Hematopoietic multipotent progenitor cell treated with erythropoietin and hydrocortisone succinate and interleukin-3 and kit ligand, for 4 days (in vitro differentiated cells): ENCODE measurements around the gene MZB1.
"Not testable (repeated sequence)": the region's sequence is repeated elsewhere in the genome, so short reads cannot be mapped to it uniquely, and the experiment has no call there.

ENCODE experiments used
- DNase-seq: peaks from one replicate; pipeline ENCODE4 v3.0.0-alpha.2; 2015

The MZB1 gene

DNA sequence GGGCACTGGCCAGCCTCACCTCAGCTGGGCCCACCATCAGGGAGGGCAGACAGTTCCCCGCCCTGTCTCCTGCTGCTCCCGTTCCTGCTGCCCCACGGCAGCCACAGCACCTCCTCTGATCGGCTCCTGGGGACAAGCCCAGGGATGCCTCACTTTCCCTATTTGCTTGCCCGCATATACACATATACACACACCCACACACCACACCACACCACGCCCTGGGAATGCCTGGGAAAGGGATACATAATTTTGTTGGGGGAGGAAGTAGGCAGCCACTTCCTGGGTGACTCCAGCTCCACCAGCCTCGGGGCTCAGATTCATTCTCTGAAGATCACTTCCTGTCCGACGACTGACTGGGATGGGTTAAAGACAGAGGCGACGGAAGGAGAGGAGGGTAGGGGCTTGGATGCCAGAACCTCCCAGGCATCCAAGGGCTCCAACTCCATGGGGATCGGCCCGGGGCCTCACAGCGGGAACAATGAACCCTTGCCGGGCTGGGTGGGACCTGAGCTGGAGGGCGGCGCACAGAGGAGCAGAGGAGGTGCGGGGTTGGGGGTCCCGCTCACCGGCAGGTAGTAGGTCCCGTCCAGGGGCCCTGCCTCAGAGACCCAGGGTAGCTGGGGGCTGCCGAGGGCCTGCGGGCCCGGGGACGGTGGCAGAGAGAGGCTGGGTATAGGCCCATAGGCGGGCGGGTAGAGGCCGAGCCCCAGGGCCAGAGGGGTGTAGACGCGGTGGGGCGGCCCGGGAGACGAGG is 2.0 kb upstream of the MZB1 start:
- DNase-seq = no peak

DNA sequence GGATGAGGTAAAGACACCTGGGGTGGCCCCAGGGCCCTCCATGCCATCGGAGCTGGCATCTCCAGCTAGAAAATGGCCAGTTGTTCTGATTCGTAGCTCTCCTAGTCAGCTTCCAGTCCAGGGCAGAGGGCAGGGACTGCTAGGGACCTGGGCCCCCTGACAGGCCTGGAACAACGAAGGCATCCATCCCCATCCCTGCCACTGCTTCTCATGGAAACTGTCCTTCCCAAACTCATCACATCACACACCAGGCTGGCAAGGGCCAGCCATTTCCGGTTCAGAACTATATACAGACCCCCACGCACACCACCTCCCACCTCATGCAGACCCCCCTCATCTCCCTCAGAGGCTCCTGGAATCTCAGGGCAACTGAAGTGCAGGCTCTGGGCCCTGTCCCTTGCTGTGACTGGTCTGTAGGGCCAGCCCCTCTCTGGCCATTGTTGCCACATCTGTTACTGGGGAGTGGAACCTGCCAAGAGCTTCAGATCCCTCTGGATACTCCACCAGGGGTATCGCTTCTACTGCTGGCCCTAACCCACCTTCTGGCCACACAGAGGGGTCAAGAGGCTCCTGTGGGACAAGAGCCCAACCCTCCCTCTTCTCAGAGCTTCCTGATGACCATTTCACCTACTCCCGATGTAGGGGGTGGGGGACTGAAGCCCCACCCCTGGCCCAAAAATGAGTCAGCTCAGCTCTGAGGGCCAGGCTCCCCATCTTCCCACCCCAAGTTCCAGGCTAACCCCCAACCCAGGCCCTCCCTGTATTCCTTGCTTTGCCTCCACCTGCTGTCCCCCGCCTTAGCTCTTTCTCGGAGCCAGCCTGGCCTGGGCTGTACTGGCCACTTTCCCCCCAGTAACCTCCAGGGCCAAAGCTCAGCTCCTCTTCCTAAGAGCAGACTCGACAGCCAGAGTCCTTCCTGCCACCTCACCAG is 1.2 kb upstream of the MZB1 start:
- DNase-seq = no peak

DNA sequence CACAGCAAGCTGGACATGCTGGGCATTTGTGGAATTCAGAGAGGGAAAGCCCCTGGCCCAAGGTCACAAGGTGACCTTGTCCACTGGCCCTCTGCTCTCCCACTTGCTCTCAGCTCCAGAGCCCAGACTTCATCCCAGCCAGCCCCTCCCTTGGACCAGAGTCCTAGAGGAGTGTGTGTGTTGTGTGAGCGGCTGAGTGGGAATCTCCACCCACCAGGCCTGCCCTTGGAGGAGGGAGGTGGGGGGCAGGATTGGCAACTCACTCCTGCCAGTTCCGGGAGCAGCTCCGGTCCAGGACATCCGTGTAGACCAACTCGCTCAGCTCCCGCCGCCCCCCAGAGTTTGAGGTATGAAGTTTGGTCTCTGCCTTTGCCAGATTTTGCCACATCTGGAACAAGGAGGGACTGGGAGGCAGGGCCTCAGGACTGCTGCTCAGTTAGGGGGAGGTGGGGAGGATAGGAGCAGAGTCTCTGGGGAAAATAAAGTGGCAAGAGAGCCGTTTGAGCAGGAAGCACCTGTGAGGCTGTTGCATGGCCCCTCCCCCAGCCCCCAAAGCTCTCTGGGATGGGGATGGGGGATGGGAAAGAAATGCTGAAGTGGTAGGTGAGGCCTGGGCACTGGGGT is 1.4 kb downstream of the MZB1 start:
- peak; percentile 80 for DNase-seq

DNA sequence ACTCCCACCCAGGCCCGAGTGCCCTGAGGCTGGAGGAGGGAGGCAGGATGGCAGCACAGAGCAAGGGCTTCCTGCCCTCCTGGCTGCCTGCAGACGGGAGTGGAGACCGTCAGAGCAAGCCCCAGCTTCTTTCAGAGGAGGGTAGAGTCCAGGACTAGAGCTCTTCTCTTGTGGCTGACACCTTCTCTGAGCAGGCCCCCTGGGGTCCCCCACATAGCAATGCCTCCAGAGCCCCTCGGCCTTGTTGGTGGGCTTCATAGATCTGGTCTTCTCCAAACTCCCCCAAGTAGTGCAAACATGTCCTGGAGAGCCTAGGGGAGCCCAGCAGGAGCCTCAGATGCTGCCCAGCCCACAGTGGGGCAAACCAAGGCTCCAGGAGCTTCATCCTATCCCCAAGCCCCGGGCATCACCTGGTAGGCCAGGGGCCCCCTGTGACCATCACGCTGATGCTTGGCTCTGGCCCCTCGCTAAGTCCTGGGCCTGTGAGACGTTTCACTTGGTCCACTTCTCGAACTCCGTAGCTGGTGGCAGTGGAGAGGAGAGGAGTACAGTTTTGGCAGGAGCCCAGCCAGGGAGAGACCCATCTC is 2.0 kb downstream of the MZB1 start:
- DNase-seq = no peak

DNA sequence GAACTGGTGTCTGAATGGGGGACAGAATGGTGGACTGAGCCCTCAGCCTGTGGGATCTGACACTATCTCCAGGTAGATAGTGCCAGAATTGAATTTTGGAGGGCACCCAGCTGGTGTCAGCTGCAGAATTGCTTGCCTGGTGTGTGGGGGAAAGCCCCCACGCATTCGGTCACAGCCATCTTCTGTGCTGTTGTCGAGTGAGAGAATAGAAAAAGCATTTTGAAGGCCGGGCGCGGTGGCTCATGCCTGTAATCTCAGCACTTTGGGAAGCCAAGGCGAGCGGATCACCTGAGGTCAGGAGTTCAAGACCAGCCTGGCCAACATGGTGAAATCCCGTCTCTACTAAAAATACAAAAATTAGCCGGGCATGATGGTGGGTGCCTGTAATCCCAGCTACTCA is 2.8 kb downstream of the MZB1 start:
- not testable (repeated sequence) for DNase-seq

DNA sequence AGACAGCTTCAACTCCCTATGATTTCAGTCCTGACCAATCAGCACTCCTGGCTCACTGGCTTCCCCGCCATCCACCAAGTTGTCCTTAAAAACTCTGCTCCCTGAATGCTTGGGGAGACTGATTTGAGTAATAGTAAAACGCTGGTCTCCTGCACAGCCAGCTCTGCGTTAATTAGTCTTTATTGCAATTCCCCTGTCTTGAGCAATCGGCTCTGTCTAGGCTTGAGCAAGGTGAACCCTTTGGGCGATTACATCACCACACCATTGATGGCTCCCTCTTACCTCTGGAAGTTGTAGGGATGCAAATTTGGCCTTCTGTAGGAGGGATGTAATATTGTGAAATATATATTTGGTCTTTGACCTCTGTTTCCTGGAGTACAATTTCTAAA is 3.7 kb downstream of the MZB1 start:
- peak; percentile 49 for DNase-seq

DNA sequence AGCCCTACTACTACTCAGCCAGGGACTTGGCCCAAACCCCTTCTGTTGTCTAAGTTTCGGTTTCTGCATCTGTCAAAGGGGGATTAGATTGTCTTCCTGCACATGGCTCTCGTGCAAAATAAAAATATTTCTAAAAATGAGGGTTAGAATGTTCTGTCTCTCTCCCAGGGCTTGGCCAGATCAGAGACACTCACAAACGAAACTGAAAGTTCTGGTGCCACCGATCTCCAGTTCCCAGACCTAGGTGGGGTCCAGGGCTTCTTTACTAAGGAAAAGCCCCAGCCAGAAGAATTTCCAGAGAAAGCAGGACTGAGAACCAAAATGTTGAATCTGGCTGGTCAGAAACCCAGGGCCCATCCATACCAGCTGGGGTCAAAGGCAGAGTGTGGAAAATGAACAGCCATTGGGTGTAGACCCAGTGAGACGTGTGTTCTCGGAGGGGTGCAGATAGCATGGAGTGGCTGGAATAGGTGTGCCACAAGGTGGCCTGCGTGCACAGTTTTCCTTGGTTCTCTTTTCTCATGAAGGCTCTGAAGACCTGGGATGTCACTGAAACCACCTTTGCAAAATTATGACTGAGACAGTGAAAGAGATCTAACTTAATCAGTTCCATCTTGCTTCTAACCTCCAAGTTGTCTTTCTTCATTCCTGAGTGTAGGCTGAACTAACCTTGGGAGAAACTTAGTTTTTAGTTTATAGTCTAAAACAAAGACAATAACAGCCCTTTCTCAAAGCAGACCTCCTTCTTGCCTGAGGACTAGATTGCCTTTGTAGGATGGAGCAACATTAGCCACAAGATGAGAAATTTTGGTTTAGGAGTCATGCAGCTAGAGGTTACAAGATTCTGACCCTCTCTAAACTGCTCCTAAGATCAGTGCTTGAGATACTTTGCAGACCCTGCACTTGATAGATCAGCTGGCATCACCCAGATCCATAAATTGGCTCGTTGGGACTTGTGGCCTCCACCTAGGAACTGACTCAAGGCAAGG is 4.4 kb downstream of the MZB1 start:
- DNase-seq = peak; percentile 56

DNA sequence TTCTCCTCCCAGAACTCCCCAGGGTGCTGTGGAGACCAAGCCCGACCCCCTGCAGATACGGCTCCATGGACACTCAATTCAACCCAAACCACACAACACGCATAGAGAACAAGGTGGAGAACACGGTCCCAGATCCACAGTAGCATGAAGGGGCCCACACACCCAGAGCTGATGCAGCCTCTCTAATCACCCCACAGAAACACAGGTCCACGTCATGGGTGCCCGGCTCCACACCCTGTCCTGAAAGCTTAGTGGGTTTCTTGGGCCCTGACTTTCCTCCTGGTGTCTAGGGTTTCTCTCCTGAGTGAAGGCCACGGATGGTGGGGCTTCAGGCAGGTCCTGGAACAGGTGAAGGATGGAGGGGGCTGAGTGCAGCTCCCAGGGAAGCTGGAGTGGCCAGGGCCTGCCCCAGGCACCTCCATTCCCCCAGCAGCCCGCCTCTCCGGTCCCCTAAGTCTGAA is 5.1 kb downstream of the MZB1 start:
- DNase-seq = no peak

DNA sequence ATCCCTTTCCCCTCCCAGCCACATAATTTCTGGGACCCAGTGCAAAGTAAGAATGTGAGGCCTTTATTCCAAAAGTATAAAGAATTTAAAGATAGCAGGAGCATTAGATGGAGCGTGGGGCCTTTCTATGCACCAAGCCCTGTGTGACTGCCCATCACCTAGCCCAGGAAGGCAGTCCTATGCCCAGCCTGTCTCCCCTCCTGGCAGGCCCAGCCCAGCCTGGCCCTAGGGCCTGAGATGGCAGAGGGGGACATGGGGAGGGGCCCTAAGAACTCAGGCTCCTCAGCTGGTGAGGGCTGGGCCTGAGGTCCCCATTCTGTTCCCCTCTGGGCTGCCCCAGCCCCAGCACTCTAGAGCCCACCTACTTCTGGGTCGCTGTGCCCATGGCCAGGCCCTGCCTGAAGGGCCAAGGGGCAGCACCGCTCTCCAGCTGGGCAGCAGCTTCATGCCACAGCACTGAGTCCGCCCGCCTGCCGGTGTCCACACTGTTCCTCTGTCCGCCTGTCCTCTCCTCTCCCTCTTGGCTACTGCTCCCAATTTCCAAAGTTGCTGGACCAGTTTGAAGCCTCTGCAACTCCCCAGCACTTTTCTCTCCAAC is 5.6 kb downstream of the MZB1 start:
- DNase-seq = no peak

DNA sequence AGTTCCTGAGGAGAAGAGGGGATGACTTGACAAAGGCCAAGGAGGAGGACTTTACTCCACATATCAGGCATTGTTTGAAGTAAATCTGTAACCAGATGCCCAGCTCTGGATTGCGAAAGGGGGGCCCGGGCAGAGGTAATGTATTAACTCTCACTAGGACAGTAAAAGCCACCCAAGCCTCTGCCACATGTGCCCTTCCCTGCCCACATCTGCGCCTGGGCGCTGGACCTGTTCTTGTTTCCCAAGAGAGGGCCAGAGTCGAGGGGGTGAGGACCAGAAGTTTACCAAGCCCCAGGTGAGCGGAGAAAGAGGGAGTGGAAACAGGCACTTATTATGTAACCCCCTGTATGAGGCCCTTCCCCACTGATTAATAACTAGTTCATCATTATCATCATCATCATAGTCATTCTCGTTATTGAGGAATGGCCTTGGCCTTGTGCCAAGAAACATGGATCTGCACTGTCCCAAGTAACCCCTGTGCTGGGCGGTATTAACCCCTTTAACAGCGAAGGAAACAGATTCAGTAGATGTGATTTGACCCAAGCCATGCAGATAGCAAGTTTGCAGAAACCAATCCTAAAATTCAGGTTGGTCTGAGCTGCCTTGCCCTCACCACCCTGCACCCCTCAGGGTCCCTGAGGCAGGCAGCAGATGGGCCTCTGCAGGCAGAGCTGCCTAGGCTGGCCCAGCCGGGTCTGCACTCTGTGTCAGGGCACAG is 6.3 kb downstream of the MZB1 start, which contains the start of gene SLC23A1:
Gene SLC23A1 (minus strand): TSS at position 23 of the 718 bp plus-strand sequence. CDS start 44 bp downstream, outside the sequence.
- peak; percentile 50 for DNase-seq

DNA sequence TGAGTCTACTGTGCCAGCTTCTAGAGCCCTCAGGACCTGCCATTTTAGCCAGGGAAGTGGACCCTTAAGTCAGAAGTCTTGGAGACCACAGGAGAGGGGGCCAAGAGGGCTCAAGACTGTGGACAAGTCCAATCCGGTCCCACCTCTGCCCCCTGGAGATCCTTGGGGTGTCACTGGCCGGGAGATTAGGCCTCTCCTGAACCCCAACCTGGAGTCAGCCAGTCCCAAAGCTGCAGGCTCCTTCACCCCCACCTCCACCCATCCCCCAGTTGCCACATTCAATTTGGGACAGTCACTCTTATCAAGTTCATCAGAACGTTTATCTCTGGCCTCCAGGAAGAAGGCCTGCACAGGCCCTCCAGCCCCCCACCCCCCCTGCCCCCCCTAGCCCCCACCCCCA is 6.9 kb downstream of the MZB1 start:
- DNase-seq = no peak

DNA sequence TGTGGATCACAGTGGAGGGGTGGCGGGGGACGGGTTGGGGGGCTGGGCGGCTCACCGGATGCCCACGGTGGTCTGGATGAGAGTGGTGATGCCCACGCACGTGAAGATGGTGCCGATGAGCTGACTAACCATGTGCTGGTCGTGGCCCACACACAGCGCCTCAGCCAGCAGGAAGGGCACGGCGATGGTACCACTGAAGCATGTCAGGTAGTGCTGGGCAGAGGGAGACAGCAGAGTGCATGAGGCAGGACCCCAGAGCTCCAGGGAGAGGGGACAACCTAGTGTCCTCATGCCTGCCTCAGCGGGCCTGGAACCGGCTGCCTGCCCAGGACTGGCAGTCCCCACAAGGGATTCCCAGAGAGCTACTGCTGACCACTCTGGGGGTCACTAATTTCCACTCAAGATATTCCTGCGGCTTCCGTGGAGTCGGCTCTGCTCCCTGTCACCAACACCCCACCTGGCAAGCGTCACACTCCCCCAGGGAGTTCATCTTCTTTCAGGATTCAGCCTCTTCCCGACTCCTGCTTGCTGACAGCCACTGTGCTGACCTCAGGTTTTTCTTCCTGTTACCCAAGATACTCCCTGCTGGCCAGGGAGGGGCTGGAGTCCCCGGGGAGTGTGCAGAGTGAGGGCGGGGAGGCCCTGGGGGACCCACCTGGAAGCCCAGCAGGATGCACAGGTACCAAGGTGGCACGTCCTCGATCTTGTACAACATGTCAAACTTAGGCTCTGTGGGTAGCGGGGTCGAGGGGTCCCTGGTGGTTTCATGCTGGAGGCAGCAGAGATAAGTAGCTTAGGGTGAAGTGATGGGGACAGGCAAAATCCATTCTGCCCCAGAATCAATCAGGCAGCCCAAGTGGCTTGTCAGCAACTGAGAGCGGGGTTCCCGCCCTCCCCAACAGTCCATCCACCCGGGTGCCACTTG is 7.6 kb downstream of the MZB1 start:
- DNase-seq = no peak

DNA sequence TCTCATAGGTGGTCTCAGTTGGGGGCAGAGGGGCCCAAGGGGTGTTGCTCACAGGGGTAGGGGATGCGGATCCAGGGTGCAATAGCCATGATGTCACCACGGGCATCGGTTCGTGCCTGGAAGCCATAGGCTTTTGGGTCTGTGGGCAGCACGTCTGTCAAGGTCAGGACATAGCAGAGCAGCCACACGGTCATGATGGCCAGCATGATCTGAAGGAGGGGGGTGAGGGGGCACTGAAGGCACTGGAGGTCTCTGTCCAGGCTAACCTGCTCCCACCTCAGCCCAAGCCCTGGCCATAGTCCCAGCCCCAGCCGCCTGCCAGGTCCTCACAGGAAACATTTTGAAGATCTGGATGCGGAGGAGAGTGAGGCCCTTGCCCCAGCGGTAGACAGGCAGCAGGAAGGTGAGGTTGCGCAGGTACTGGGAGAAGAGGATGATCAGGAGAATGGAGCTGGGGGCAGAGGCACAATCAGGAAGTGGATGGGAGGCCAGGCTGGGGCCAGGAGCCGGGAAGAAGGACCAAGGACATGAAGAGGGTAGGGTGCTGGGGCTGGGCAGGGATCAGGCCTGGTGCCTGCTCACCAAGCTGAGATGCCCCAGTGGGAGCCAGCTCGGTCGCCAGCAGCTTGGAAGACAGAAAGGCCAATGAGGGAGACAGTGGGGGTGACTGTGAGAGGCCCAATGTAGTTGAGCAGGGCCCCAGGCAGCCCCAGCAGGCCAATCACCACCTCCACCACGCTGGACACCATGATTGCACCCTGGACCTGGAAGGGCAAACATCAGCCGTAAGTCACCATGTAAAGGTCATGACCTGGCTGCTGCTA is 9.9 kb downstream of the MZB1 start:
- no peak for DNase-seq

DNA sequence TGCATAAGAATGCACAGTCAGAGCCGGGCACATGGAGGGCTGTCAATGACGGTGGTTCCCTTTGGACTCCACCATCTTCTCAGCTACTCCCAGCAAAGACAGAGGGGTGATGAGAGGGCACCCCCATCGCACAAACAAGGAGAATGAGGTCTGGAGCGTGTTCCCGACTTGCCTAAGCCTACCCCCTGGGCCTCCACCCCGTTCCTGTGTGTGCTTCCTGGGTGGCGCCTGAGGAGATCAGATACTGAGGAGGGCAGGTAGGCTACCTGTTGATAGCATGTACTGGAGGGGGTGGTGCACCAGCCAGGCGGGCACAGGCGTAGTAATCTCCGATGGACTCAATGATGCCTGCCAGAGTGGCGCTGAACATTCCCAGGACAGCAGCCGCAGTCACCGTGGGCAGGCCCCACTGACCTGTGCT is 10.8 kb downstream of the MZB1 start:
- no peak for DNase-seq

DNA sequence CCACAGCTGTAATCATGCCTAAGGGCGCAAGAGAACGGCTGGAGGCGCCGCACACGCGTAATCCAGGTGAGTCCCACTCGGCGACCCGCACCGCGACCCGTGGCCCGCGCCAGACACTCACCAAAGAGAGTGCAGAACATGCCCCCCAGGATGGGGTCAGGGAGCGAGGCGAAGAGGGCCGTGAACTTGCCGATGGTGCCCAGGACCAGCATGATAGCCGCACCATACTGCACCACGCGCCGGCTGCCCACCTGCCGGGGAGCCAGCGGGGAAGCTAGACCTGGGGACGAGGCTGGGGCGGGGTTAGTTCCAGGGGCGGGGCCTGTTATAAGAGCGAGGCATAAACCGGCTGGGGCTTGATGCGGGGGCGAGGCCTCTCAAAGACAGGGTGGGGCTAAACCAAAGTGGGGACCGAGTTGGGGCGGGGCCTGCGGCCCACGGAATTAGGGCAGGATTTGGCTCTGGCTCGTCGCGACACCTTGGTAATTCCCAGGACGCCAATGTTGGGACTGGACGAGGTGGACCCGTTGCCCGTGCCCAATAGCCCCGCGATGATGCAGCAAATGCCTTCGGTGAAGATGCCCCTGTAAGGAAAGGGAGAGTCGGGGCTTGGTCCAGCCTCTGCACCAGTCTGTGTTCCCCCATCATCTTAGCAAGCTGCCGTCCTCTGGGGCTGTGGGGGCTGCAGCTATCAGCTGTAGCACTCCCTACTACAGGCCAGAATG is 11.4 kb downstream of the MZB1 start:
- DNase-seq = no peak

DNA sequence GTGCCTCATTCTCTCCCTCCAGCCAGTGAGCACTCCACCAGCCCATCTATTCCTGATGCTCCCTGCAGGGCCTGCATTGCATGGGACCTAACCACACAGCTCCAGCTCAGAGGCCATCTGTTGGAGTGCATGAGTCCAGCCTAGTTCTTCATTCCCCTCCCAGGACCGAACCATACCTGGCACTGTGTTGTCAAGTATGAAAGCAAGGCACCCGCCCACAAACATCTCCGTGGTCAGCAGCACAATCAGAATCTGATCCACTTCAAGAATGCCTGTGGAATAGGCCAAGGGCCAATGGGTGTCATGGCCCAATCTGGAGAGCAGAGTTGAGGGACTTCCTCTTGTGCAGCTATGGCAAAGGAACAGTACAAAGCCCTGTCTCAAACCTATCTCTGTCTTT is 12.5 kb downstream of the MZB1 start:
- DNase-seq = no peak

DNA sequence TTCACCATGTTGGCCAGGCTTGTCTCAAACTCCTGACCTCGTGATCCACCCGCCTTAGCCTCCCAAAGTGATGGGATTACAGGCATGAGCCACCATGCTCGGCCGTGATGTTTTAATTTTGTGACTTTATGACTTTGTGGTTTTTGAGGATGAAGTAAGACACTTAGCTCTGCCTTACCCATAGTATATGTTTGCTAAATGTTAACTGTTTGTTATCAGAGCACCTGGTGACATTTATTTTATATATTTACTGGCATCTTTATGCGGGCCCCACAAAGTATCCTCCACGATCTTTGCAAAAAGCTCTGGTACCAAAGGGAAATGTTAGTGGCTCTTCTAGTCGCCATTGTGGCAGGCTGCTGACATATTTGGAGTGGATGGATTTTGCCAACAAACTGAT is 13.3 kb downstream of the MZB1 start:
- no peak for DNase-seq

DNA sequence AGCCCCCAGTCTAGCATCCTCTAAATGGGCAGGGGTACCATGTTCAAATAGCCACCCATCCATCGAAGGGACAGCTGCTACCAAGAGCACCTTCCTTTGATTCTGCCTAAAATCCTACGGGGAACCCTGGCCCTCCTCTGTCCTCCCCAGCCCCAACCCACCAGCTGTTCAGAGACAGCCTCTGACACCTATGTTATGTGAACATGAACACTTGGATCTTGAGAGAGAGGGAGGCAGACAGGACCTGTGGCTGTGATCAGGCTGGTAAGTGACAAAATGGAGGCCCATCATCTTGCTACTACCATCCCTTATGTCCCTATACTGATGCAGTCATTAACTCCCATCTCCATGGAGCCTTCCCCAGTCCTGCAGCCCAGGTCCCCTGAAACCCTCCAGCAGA is 14.8 kb downstream of the MZB1 start:
- no peak for DNase-seq
